Measurements from ENCODE around the gene ASPSCR1. TPM values are rescaled to one million over a fixed set of nuclear protein-coding genes. Genes with fewer than 3 reads are reported as not detected.
A peak's percentile ranks its signal among the peaks of the same experiment; 100 is the strongest.

Gene ASPSCR1
- total RNA-seq, 1 donor from 2014 or later, result 20.1 TPM

DNA sequence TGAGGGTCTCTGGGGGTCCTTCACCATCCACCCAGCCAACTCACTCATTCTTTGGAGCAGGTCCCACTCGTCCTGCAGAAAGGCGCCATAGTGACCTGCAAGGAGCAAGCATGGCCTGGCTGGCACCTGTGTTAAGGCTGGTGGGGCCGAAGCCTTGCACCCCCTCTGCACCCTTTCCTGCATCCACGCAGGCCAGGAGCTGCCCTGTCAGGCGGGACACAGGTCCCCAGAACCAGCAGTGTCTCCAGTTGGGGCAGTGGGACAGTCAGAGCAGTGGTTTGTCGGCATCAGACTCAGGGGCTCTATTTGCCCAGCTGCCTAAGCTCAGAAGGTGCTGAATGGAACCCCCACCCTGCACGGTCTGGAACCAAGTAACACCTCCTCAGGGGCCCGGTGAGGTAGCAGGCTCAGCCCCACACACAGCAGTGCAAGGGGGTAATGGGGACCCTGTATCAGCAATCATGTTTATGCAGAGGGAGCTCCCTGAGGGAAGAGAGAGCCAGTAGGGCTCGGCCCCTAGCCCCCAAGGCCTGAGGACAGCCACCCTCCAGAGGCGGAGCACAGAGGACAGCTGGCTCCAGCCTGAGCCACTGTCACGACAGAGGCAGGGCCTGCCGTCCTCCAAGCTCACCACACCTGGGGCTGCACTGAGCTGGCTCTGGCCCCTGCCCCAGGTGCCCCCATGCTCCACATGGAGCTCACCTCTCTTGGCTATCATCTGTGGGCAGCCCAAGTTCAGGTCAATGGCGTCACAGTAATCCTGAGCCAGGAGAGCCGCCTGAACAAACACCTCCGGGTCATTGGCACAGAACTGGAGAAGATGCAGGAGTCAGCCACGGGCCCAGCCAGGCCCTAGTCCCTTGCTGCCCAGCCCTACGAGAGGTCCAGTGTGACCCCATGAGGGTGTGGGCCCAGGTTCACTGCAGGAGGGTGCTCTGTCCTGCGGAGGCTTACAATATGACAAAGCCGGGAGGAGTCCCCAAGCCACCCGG, 86.3 kb downstream of the ASPSCR1 start:
- TF ChIP-seq, protein P1, sequence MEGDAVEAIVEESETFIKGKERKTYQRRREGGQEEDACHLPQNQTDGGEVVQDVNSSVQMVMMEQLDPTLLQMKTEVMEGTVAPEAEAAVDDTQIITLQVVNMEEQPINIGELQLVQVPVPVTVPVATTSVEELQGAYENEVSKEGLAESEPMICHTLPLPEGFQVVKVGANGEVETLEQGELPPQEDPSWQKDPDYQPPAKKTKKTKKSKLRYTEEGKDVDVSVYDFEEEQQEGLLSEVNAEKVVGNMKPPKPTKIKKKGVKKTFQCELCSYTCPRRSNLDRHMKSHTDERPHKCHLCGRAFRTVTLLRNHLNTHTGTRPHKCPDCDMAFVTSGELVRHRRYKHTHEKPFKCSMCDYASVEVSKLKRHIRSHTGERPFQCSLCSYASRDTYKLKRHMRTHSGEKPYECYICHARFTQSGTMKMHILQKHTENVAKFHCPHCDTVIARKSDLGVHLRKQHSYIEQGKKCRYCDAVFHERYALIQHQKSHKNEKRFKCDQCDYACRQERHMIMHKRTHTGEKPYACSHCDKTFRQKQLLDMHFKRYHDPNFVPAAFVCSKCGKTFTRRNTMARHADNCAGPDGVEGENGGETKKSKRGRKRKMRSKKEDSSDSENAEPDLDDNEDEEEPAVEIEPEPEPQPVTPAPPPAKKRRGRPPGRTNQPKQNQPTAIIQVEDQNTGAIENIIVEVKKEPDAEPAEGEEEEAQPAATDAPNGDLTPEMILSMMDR (conservative IDR thresholded peaks at IDR 0.05; ENCODE audit: low read depth, low read length), result no peak
- DNase-seq (ENCODE audit: low read depth), result no peak
- H3K4me3 ChIP-seq (ENCODE audit: low read depth, low read length), result peak overlapping the region; percentile 91

DNA sequence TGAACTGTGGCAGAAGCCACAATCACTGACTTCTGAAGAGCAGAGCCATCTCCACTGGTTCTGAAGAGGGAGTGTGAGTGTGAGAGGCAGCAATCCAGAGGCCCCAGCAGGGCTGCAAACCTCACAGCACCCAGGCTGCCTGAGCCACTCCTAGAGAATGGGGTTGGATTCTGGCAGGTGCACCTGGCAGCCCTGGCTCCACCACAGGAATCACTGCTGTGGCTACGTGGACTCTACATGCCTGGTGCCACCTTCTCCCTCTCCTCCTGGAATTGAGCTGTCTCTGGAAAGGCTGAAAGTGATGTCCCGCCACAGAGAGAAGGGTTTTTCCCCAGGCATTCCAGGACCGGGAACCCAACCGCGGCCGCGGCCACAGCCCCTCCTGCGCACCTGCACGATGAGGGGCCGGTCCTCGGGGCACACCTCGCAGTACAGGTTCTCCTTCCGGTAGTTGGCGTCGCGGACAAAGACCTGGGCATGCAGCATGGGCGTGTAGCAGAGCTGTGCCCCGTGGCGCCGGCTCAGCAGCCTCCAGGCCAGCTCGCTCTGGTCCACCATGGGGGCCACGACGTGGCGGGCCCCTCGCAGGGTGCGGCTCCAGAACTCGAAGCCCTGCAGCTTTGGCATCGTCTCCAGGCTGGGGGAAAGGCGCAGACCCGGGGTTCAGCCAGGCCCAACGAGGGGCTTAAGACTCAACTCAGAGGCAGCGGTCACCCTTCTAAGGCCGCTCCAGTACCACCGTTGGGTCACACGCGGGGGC, 87.2 kb downstream of the ASPSCR1 start:
- no peak for DNase-seq (ENCODE audit: low read depth)
- TF ChIP-seq, protein P1 (conservative IDR thresholded peaks at IDR 0.05; ENCODE audit: low read depth, low read length), result no peak
- H3K4me3 ChIP-seq (ENCODE audit: low read depth, low read length), result peak overlapping the region; percentile 91

DNA sequence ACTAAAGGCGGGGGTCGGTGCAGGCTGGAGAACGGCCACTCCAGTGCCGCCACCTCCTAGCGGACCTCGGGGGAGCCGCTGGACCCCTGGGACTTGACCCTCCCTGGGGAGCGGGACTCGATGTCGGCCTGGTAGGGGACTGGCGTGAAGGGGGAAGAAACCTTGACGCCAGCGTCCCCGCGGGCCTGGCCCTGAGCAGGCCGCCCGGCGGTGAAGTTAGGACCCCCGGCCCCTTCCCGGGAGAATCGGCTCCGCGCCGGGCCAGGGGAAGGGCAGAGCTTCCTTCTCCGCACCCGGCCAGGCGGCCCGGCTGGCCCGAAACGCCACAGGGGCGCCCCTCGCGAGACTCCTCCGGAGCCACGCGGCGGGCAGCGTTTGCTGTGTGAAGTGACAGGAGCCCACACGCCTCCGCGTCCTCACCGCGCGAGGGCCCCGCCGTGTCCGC, 87.8 kb downstream of the ASPSCR1 start:
- TF ChIP-seq, protein P1 (conservative IDR thresholded peaks at IDR 0.05; ENCODE audit: low read depth, low read length), result no peak
- DNase-seq (ENCODE audit: low read depth), result no peak
- H3K4me3 ChIP-seq (ENCODE audit: low read depth, low read length), result peak overlapping the region; percentile 91

DNA sequence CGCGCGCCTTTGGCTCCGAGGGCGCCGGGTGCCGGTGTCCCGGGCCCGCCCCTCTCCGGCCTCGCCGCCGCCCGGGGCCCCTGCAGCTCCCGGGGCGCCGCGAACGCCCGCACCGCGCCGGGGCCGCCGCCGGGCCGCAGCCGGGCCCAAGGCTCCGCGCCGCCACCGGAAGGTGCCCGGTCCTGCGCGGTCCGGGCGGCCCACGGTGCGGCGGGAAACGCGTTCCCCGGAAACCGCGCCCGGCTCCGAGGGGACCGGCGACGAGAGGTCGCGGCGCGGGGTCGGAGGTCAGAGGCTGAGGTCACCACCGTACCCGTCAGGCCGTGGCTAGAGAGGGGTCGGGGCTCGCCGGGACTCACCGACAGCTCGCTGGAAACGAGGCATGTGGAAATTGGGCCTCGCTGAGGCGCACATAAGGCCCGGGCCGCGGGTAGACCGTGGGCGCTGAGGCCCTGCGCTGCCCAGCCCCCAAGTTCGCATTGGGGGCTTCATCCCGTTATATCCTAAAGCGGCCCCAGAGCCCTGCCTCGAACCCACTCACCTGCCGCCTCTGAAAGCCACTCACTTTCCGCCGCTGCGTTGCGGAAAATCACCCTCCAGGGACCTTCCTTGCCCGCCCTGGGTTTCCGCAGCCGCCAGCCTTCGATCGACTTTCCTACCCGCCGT, 88.3 kb downstream of the ASPSCR1 start, which contains the start of gene DUS1L:
TSS of gene DUS1L (minus strand) at position 167 of the 666 bp plus-strand sequence. CDS start 745 bp downstream, outside the sequence.
- no peak for DNase-seq (ENCODE audit: low read depth)
- TF ChIP-seq, protein P1 (conservative IDR thresholded peaks at IDR 0.05; ENCODE audit: low read depth, low read length), result no peak
- H3K4me3 ChIP-seq (ENCODE audit: low read depth, low read length), result peak within 1 kb of the TSS; percentile 91

Other genes with a start within 250 kb of the ASPSCR1 start
- not detected in 2 replicates for gene GCGR, start 173.5 kb upstream of the ASPSCR1 start, total RNA-seq
- gene MCRIP1, start 144.3 kb upstream of the ASPSCR1 start, total RNA-seq, result 111 and 153 TPM in 2 replicates
- gene PPP1R27, start 142.6 kb upstream of the ASPSCR1 start, total RNA-seq, result 0.17 and 0.36 TPM in 2 replicates
- 932 and 1,272 TPM in 2 replicates for gene P4HB, start 117.1 kb upstream of the ASPSCR1 start, total RNA-seq
- 272 and 414 TPM in 2 replicates for gene ARHGDIA, start 106.3 kb upstream of the ASPSCR1 start, total RNA-seq
- 179 and 367 TPM in 2 replicates for gene ALYREF, start 86.0 kb upstream of the ASPSCR1 start, total RNA-seq
- gene ANAPC11, start 85.9 kb upstream of the ASPSCR1 start, total RNA-seq, result 280 and 313 TPM in 2 replicates
- gene NPB, start 75.4 kb upstream of the ASPSCR1 start, total RNA-seq, result 0.58 and 2.6 TPM in 2 replicates
- 24.3 and 95.4 TPM in 2 replicates for gene PCYT2, start 66.2 kb upstream of the ASPSCR1 start, total RNA-seq
- gene SIRT7, start 59.5 kb upstream of the ASPSCR1 start, total RNA-seq, result 28.5 and 38.1 TPM in 2 replicates
- 16.1 and 18.5 TPM in 2 replicates for gene MAFG, start 49.9 kb upstream of the ASPSCR1 start, total RNA-seq
- gene PYCR1, start 40.3 kb upstream of the ASPSCR1 start, total RNA-seq, result 54.3 and 109 TPM in 2 replicates
- gene MYADML2, start 30.4 kb upstream of the ASPSCR1 start, total RNA-seq, result not detected in 2 replicates
- not detected in 2 replicates for gene NOTUM, start 16.4 kb upstream of the ASPSCR1 start, total RNA-seq
- 158 and 228 TPM in 2 replicates for gene CENPX, start 45.2 kb downstream of the ASPSCR1 start, total RNA-seq
- gene LRRC45, start 45.7 kb downstream of the ASPSCR1 start, total RNA-seq, result 44.5 and 44.6 TPM in 2 replicates
- 52.9 and 60.0 TPM in 2 replicates for gene RAC3, start 54.0 kb downstream of the ASPSCR1 start, total RNA-seq
- gene DCXR, start 60.1 kb downstream of the ASPSCR1 start, total RNA-seq, result 85.4 and 93.1 TPM in 2 replicates
- 35.8 and 38.8 TPM in 2 replicates for gene RFNG, start 74.2 kb downstream of the ASPSCR1 start, total RNA-seq
- gene GPS1, start 74.3 kb downstream of the ASPSCR1 start, total RNA-seq, result 105 and 200 TPM in 2 replicates
- gene DUS1L, start 88.2 kb downstream of the ASPSCR1 start, total RNA-seq, result 126 and 154 TPM in 2 replicates
- 94.7 and 224 TPM in 2 replicates for gene FASN, start 120.6 kb downstream of the ASPSCR1 start, total RNA-seq
- 10.5 and 10.8 TPM in 2 replicates for gene CCDC57, start 235.2 kb downstream of the ASPSCR1 start, total RNA-seq